Kidney (tissue), 14 donors: ENCODE results near the gene IZUMO4. TPM values are rescaled to one million over a fixed set of nuclear protein-coding genes. Genes with fewer than 3 reads are reported as not detected.

Experiments
- DNase-seq, 5 donors: peaks; one replicate each; pipeline ENCODE4 v3.0.0-alpha.2; 2013 to 2020
- FAIRE-seq: peaks from 2 replicates; lab custom pipeline; 2012; peaks lifted over from hg19 to GRCh38; lab: Jason Lieb, UNC
- H3K27ac ChIP-seq, 2 donors: one replicate each; pipeline ENCODE4 v1.7.0; 2013; ENCODE audit warnings: low read depth in 2 of 2, low read length in 2 of 2, inconsistent platforms in 1 of 2
- H3K27me3 ChIP-seq: one replicate; pipeline ENCODE4 v1.7.1; 2013; ENCODE audit warnings: low read length, inconsistent platforms; ENCODE audit not compliant: control insufficient read depth, insufficient read depth
- H3K36me3 ChIP-seq, 3 donors: one replicate each; pipeline versions ENCODE4 v1.7.0 to v1.7.1; 2013; ENCODE audit warnings: low read length in 3 of 3, control low read depth in 1 of 3, inconsistent platforms in 1 of 3; ENCODE audit not compliant: insufficient read depth in 3 of 3, control insufficient read depth in 2 of 3
- H3K4me1 ChIP-seq, 3 donors: one replicate each; pipeline versions ENCODE4 v1.7.0 to v1.7.1; 2013; ENCODE audit warnings: low read length in 3 of 3, inconsistent platforms in 1 of 3, low read depth in 1 of 3; ENCODE audit not compliant: control insufficient read depth in 2 of 3, insufficient read depth in 2 of 3
- H3K4me3 ChIP-seq, 3 donors: one replicate each; pipeline versions ENCODE4 v1.7.0 to v1.8.1; 2013; ENCODE audit warnings: low read length in 3 of 3, control low read depth in 1 of 3, inconsistent platforms in 1 of 3
- H3K9ac ChIP-seq, 3 donors: one replicate each; pipeline versions ENCODE4 v1.7.0 to v1.7.1; 2013; ENCODE audit warnings: low read length in 3 of 3, control low read depth in 1 of 3, inconsistent platforms in 1 of 3
- H3K9me3 ChIP-seq, 3 donors: one replicate each; pipeline versions ENCODE4 v1.7.0 to v1.7.1; 2013; ENCODE audit warnings: low read length in 3 of 3, control low read depth in 1 of 3, inconsistent platforms in 1 of 3; ENCODE audit not compliant: control insufficient read depth in 2 of 3, insufficient read depth in 1 of 3
- CTCF ChIP-seq: IDR thresholded peaks from 3 replicates; pipeline ENCODE4 v1.5.1; 2012; ENCODE audit warnings: mild to moderate bottlenecking, moderate library complexity, borderline replicate concordance; ENCODE audit not compliant: insufficient read depth; ENCODE audit errors: extremely low read depth
- intact Hi-C: fragments of 100-400 bp; cut with DNase I; formaldehyde crosslinking; loops from one replicate; pipeline ENCODE4 v1.11.1; 2022
- polyA plus RNA-seq: library from polyadenylated mRNA; stranded (reverse); fragments of 350-450 nt; fragmentation: Illumina TruSeq; extraction: RNeasy Lipid Tissue Mini Kit (QIAGEN cat#74804); gene quantifications from one replicate; pipeline ENCODE4 v1.2.3, GENCODE V29; 2014; ENCODE audit warnings: low read depth, low replicate concordance; ENCODE audit not compliant: insufficient read depth
- total RNA-seq: library from RNA; stranded (reverse); fragmentation: NEBNext Ultra II Directional; extraction: Animal tissue kit (Norgen Biotek cat#: 25700); gene quantifications from one replicate; pipeline ENCODE4 v1.2.1, GENCODE V29; 2021
- donor health status: control.
- donor health status: control.
- donor health status: control.
- donor health status: control.
- donor health status: control.
- donor health status: DM: yes; HTN: yes; CAD: no.
- donor health status: Normal renal cell carcinoma (clear cell type).

IZUMO4 gene
- total and polyA plus RNA-seq, 2 donors from 2014 or later: 4.3 to 8.9 TPM

- Histone ChIP-seq H3K27me3 (no peaks in the 10 kb centered on the region), H3K9ac (no peak overlapping the region), H3K9me3 (no peaks in the 10 kb centered on the region), H3K27ac (no peak overlapping the region), H3K4me3 (no peak overlapping the region), H3K36me3 (peaks cover 0 to 18% (median 6%) of the 10 kb centered on the region in 3 donors), H3K4me1 (no peaks in the 10 kb centered on the region)
- FAIRE-seq (no peak), DNase-seq (peak in 1 of 5 donors; percentile 74)
- no peak for TF ChIP-seq CTCF
- intact Hi-C loops: no loop called here
Observed at GRCh38 chr19:2077833-2078619, 18.7 kb upstream of the IZUMO4 start.

GRCh38 chr19:2079076-2079864, 17.4 kb upstream of the IZUMO4 start:
- intact Hi-C loops: no loop called here
- FAIRE-seq (no peak), DNase-seq (peak in 1 of 5 donors; percentile 65)
- no peak overlapping the region for H3K9ac ChIP-seq
- no peak for TF ChIP-seq CTCF
- no peaks in the 10 kb centered on the region for H3K27me3 ChIP-seq
- H3K4me3 ChIP-seq: no peak overlapping the region
- no peaks in the 10 kb centered on the region for H3K9me3 ChIP-seq
- H3K27ac ChIP-seq: no peak overlapping the region
- peaks cover 0 to 18% (median 2%) of the 10 kb centered on the region in 3 donors for H3K36me3 ChIP-seq
- peaks cover 0 to 2% (median 0%) of the 10 kb centered on the region in 3 donors for H3K4me1 ChIP-seq

GRCh38 chr19:2079865-2080301, 16.8 kb upstream of the IZUMO4 start:
- Histone ChIP-seq H3K4me1 (peaks cover 0 to 2% (median 0%) of the 10 kb centered on the region in 3 donors), H3K27me3 (no peaks in the 10 kb centered on the region), H3K9me3 (no peaks in the 10 kb centered on the region), H3K27ac (no peak overlapping the region), H3K9ac (no peak overlapping the region), H3K36me3 (peaks cover 0 to 18% (median 2%) of the 10 kb centered on the region in 3 donors), H3K4me3 (no peak overlapping the region)
- no peak for TF ChIP-seq CTCF
- DNase-seq (peak in 1 of 5 donors; percentile 72), FAIRE-seq (no peak)
- intact Hi-C loops: no loop called here
